HG03354 (cell line): ENCODE measurements around the gene RGS7.
"Not testable (repeated sequence)": the region's sequence is repeated elsewhere in the genome, so short reads cannot be mapped to it uniquely, and the experiment has no call there.

Source experiments
- ATAC-seq: cut with Tn5 transposase; IDR thresholded peaks from one replicate; pipeline ENCODE4 v1.9.1; 2021; ENCODE audit warnings: mild to moderate bottlenecking; ENCODE audit not compliant: unreplicated experiment, poor library complexity, severe bottlenecking

The RGS7 gene

DNA sequence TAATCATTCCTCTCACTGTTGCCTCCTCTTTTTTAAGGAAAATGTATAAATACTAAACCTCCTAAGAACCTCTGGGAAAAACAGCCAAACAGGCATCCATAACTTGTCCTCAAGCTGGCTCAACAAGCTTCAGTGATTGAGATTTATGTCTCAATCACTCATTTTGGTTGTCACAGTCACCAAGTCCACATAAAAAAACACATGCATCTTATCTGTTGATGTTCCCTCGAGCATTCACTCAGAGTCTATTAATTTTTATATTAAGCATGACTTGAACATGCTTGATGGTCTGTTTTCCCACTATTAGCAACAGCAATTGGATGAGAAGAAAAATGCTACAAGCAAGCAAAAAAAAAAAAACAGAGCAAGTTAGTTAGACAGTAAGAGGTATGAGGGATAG, 254.3 kb downstream of the RGS7 start:
- no peak for ATAC-seq

- no peak for ATAC-seq
These were observed 255.4 kb downstream of the RGS7 start for GRCh38 chr1:241101622-241102021.

DNA sequence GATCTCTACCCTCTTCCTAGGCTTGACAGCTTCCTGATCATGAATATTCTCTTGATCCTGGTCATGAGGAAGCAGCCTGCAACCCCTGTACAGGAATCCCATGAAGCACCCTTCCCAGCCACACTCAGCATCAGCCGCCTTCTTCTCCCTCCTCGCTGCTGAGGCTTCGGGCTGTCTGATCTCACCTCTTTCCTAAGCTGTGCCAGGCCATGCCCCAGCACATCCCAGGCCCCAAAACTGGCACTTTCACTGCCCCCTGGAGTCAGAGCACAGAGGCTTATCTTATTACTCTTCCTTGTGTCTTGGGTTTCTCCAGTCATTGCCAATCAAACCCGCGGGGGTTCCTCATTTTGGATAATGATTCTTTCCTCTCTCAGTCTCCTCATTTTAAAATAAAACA, 259.5 kb downstream of the RGS7 start:
- ATAC-seq: no peak

GRCh38 chr1:241096982-241097381, 260.0 kb downstream of the RGS7 start:
- no peak for ATAC-seq

DNA sequence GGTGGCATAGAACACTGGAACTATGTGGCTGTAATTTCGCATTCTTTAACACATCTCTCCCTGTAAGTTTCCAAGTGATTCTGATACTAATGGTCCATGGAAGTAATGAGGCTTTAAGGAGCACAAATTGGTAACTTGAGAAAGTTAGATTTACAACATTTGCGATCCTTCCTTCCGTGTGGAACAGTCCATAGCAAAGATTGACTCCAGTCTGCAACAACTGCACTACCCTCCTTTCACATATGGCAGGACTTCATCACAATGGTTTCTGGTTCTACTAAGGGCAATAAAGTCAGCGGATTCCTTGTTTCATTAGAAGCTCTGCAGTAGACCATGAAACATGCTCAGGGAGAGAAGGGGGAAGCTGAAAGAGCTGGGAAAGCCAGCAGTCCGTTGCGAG, 261.2 kb downstream of the RGS7 start:
- no peak for ATAC-seq

DNA sequence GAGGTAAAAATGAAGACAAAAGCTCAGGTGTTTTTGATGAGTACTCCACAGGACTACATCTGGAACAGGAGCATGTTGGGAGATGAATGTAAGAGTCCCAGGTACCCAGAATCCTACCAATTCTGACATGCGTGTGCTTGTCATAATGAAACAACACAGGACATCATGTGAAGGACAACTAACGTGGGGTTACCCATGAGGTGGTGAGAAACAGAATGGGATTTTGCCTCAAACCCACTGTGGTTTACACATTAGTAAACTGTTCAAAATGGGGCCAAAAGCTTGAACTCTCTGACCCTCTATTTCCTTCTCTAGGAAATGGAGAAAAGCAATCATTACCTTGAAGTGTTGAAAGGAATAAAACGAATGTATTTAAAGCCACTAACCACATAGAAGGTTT, 266.2 kb downstream of the RGS7 start:
- no peak for ATAC-seq

DNA sequence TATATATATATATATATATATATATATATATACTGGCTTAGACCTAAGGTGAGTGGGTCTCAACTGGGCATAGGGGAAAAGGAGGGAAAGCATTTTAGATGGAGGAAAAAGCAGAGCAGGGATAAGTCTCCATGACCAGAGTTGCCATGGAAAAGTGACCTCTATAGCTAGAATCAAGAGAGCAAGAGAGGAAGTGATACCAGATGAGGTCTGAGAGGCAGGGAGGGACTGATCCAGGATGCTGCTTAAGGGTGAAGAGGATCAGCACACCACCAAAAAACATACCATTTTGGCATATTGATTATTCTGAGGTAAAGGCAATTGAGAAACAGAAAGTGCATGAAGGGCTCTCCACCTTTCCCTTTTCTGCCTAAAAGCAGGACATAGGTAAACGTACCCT, 267.9 kb downstream of the RGS7 start:
- ATAC-seq: not testable (repeated sequence)

DNA sequence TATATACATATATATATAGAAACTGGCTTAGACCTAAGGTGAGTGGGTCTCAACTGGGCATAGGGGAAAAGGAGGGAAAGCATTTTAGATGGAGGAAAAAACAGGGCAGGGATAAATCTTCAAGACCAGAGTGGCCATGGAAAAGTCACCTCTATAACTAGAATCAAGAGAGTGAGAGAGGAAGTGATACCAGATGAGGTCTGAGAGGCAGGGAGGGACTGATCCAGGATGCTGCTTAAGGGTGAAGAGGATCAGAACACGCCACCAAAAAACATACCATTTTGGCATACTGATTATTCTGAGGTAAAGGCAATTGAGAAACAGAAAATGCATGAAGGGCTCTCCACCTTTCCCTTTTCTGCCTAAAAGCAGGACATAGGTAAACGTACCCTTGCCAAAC, 268.9 kb downstream of the RGS7 start:
- not testable (repeated sequence) for ATAC-seq

- no peak for ATAC-seq
These were observed 270.3 kb downstream of the RGS7 start for GRCh38 chr1:241086686-241087085.

DNA sequence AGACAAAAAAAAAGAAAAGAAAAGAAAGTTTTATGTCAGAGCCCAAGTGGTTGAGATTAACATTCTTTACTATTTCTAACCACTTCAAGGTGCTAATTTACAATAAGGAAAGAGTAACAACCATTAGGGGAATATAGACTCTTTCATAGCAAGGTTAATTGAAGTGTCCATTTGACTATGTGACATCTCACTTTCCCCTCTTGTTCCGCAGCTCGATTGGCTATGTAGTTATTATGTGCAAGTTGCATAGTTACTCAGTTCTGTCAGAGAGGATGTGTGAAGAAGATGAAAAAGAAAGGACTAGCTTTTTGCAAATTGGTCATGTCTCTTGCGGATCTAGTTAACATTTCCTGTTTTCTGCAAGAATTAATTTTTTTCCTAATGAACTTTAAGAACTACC, 273.7 kb downstream of the RGS7 start:
- ATAC-seq: no peak

DNA sequence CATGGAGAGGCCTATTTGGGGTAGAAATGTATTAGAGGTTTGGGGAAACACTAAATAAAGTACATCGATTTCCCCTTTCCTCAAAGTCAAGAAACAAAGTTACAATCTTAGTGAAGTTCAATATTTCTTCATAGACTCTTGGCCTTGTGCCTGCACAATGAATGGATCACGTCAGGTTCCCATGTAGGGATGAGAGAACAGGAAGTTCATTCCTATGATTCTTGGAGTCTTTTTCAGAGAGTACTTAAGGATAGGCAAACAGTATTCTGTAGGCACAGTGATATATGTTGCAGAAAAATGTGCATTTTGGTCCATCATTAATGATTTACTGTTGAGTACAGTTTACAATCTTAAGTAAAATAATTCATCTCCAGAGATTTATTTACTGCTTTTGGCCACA, 275.5 kb downstream of the RGS7 start:
- ATAC-seq: no peak

DNA sequence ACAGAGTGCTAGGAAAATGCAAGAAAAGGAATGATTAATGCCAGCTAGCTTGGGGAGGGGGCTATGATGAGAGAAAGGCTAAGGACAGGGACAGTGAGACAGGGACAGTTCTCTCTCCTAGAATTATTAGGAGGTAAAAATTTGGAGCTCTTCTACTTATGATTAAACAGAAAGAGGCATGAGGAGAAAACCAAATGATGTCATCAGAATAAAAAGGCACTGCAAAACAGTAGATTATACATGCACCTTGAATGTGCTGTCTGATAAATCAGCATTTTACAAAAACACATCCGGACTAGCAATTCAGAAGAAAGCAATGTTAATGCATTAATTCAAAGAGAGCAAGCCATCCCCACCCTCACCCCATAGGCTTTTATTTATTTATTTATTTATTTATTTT, 277.5 kb downstream of the RGS7 start:
- no peak for ATAC-seq

DNA sequence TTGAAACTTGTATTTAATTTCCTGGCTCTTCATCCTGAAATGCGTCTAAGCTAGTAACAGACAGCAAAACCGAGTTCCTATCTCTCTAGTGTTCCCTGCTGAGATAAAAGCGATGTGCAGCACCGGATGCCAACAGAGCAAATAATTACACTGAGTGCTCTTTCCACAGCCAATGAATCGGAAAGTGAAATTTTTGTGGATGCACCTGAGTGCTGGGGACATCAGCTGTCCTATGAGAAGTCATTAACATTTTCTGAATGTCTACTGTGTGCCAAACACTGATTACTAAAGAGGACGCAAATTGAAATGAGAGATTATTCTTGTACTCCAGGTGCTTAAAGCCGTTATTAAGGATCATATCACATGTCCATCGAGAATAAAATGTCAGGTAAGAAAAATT, 278.0 kb downstream of the RGS7 start:
- no peak for ATAC-seq

DNA sequence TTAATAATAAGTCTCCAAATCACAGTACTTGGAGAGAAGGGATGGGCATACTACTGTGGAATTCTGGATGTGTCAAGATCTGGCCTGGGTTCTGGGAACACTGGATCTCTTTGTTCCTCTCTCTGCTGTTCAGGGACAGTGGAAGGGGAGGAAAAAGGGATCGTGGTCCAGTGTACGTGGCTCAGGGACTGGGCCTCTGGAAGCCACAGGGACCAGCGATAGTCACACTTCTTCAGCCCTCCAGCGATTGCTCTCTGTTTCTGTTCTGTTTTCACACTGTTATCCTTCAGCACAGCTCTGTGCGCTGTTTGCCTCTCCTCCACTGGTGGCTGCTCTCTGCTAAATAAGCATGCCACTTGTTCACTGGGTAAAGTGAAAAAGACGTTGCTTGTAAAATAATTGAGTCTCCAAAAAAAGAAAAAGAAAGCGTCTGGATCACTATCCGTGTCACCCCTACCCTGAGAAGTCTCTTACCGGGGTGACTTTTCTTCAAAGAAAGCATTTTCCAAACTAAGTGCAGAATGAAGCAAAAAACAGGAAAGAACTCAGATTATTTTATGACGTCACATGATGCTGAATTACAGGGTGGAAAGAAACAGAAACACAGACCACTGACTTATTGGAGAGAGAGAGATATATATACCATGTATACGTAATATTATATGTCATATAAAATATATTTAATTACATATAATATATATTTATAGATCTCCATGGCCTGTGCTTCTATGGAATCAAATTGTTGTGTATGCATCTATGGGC, 279.4 kb downstream of the RGS7 start:
- no peak for ATAC-seq

GRCh38 chr1:241074507-241074906, 282.5 kb downstream of the RGS7 start:
- ATAC-seq: no peak

- ATAC-seq: no peak
These were observed 288.6 kb downstream of the RGS7 start for GRCh38 chr1:241068359-241068758.

DNA sequence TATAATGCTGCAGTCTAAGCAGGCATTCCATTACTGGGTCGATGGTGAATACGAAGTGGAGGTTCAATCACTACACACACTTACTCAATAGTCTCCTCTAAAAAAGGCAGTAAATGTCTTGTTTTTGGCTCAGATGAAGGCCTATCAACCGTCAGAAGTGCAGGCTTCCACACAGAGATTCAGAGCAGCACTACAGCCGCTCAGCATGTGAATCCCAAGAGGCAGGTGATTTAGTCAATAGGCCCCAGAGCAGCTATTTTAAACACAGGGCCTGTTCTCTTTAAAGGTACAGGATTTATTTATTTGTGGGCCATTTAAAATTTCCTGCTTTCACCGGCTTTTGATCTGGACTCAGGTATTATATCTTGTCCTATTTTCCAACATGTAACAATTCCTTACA, 293.7 kb downstream of the RGS7 start:
- no peak for ATAC-seq

DNA sequence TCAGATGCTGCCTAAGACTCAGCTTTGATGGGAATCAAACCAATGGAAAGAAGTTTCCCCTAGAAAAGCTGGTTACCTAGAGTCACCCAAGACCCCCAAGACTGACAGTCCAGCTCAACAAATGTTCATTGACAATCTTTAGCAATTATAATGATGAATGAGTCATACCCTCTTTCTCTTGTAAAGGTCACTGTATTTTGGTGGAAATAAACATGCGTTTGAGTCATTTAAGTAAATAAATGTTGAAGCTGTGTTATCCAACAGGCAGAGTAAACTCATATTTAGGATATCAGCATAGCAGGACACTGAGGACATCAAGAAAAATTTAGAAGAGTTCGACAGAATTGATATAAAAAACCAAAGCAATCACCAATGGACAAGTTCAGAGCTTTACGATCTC, 295.9 kb downstream of the RGS7 start:
- no peak for ATAC-seq

GRCh38 chr1:241048622-241049021, 308.4 kb downstream of the RGS7 start:
- no peak for ATAC-seq

- ATAC-seq: no peak
These were observed 311.3 kb downstream of the RGS7 start for GRCh38 chr1:241045659-241046058.

- no peak for ATAC-seq
These were observed 322.6 kb downstream of the RGS7 start for GRCh38 chr1:241034203-241034936.
